Activated CD8-positive, alpha-beta T cell treated with anti-CD3 and anti-CD28 coated beads for 36 hours (primary cell): ENCODE results near the gene RNF44. TPM values are rescaled to one million over a fixed set of nuclear protein-coding genes. Genes with fewer than 3 reads are reported as not detected.

ENCODE experiments used
- ATAC-seq: fragments of 200-7000 bp; cut with Tn5 transposase; one replicate; pipeline ENCODE4 v1.10.0; 2021; ENCODE audit warnings: mild to moderate bottlenecking, moderate library complexity
- CTCF ChIA-PET: fragments of 350-600 bp; sonication (Branson Sonifier 250); formaldehyde crosslinking; loops from one replicate; lab custom pipeline; 2021; ENCODE audit warnings: antibody characterized with exemption; lab: Charles Lee
- POLR2A ChIA-PET: fragments of 350-600 bp; sonication (Branson Sonifier 250); formaldehyde crosslinking; loops from one replicate; lab custom pipeline; 2021; ENCODE audit warnings: antibody characterized with exemption; lab: Charles Lee
- DNase-seq: peaks from one replicate; pipeline ENCODE4 v3.0.0-alpha.2; 2020
- H3K27ac Mint-ChIP-seq: one replicate; pipeline ENCODE4 v1.8.0; 2021; ENCODE audit warnings: mild to moderate bottlenecking, mixed read lengths
- H3K27me3 Mint-ChIP-seq: one replicate; pipeline ENCODE4 v1.8.0; 2021; ENCODE audit warnings: mixed read lengths
- H3K36me3 Mint-ChIP-seq: one replicate; pipeline ENCODE4 v1.8.0; 2021; ENCODE audit warnings: low read depth, mixed read lengths
- H3K4me1 Mint-ChIP-seq: one replicate; pipeline ENCODE4 v1.8.0; 2021; ENCODE audit warnings: low read depth, mixed read lengths
- H3K4me3 Mint-ChIP-seq: one replicate; pipeline ENCODE4 v1.8.0; 2021; ENCODE audit warnings: mild to moderate bottlenecking, moderate library complexity, mixed read lengths
- H3K9me3 Mint-ChIP-seq: one replicate; pipeline ENCODE4 v1.8.0; 2021; ENCODE audit warnings: mixed read lengths
- CTCF ChIP-seq: fragments of 200-600 bp; IDR thresholded peaks from one replicate; pipeline ENCODE4 v1.8.0; 2022; ENCODE audit warnings: antibody characterized with exemption, mild to moderate bottlenecking
- intact Hi-C: fragments of 100-400 bp; cut with micrococcal nuclease; formaldehyde crosslinking; loops from one replicate; pipeline ENCODE4 v1.10.0; 2022
- total RNA-seq, 2 experiments: library from RNA; stranded (reverse); gene quantifications; one replicate each; pipeline ENCODE4 v1.2.3, GENCODE V29; 2021

RNF44 gene
- total RNA-seq, 2 experiments from 2014 or later, result 55.3 to 62.7 TPM

- Mint-ChIP-seq H3K27me3 (no peaks in the 10 kb centered on the region), H3K4me1 (peaks cover 8% of the 10 kb centered on the region), H3K27ac (no peak overlapping the region), H3K4me3 (no peak overlapping the region), H3K9me3 (no peaks in the 10 kb centered on the region), H3K36me3 (no peaks in the 10 kb centered on the region)
- ChIA-PET CTCF (no interaction called here), POLR2A (interaction anchor here (1.0 to 5.3 kb wide), 2 partner anchors 10 to 15 kb away, joined by 3 to 20 read pairs; partner anchors contain the start of gene RNF44)
- intact Hi-C loops, result no loop called here
- ATAC-seq, result no peak
- no peak for TF ChIP-seq CTCF
- DNase-seq, result no peak
These were observed 15.9 kb downstream of the RNF44 start for GRCh38 chr5:176521286-176521685.

GRCh38 chr5:176519810-176520720 is 17.1 kb downstream of the RNF44 start:
- Mint-ChIP-seq H3K4me3 (no peak overlapping the region), H3K4me1 (peaks cover 11% of the 10 kb centered on the region), H3K36me3 (no peaks in the 10 kb centered on the region), H3K27me3 (no peaks in the 10 kb centered on the region), H3K9me3 (no peaks in the 10 kb centered on the region), H3K27ac (no peak overlapping the region)
- intact Hi-C loops, result no loop called here
- no peak for TF ChIP-seq CTCF
- ChIA-PET CTCF (interaction anchor here (1.1 kb wide), 1 partner anchor 54 kb away, joined by 3 read pairs; no protein-coding TSS in a partner anchor), POLR2A (interaction anchor here (5.3 kb wide), 1 partner anchor 16 kb away, joined by 20 read pairs; the partner anchor contains the start of gene RNF44)
- DNase-seq (no peak), ATAC-seq (no peak)

DNA sequence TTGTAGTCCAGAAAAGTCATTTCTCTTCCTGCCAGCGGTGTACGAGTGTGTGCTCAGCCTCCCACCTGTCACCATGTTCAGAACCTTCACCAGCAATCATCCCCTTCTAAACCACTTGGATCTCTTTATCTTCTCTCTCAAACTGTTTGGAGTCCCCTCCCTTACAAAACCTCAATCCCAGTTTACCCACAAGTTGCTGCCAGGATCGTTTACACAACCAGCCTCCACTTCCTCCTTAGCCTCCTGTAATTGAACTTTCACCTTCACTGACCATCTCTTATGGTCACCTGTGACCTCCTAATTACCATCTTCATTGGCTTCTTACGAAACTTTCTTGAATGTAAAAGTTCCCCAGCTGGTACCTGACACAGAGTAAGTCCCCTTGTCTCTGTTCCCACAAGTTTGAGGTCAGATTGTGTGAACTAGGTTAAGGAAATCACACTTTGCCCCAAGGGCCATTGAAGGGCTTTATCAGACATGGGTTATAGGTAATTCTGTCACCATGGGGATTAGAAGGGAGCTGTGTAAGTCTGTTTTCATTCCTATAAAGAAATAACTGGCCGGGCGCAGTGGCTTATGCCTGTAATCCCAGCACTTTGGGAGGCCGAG is 20.0 kb downstream of the RNF44 start:
- H3K27ac Mint-ChIP-seq, result no peak overlapping the region
- peaks cover 8% of the 10 kb centered on the region for H3K4me1 Mint-ChIP-seq
- ATAC-seq (no peak), DNase-seq (no peak)
- TF ChIP-seq CTCF, result no peak
- ChIA-PET POLR2A (no interaction called here), CTCF (no interaction called here)
- H3K36me3 Mint-ChIP-seq, result no peaks in the 10 kb centered on the region
- H3K4me3 Mint-ChIP-seq, result no peak overlapping the region
- no peaks in the 10 kb centered on the region for H3K27me3 Mint-ChIP-seq
- intact Hi-C loops, result no loop called here
- H3K9me3 Mint-ChIP-seq, result no peaks in the 10 kb centered on the region

DNA sequence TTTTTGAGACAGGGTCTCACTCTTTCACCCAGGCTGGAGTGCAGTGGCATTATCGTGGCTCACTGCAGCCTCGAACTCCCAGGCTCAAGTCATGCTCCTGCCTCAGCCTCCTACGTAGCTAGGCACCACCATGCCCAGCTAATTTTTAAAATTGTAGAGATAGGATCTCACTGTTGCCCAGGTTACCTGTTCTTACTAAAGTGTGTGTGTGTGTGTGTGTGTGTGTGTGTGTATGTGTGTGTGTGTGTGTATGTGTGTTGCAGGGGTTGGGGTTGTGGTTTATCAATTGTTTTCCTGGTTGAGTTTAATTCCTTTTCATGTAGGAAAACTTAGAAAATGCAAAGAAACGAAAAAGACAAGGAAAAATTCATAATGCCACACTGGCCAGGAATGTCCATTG is 21.8 kb downstream of the RNF44 start:
- no peaks in the 10 kb centered on the region for H3K36me3 Mint-ChIP-seq
- no peaks in the 10 kb centered on the region for H3K27me3 Mint-ChIP-seq
- H3K4me1 Mint-ChIP-seq, result peaks cover 8% of the 10 kb centered on the region
- ChIA-PET CTCF (no interaction called here), POLR2A (no interaction called here)
- intact Hi-C loops, result no loop called here
- ATAC-seq, result no peak
- no peaks in the 10 kb centered on the region for H3K9me3 Mint-ChIP-seq
- no peak for TF ChIP-seq CTCF
- DNase-seq, result no peak
- H3K4me3 Mint-ChIP-seq, result no peak overlapping the region
- no peak overlapping the region for H3K27ac Mint-ChIP-seq
